GM19240 (cell line): ENCODE data around the gene ZMAT1.
"Not testable (repeated sequence)": the region's sequence is repeated elsewhere in the genome, so short reads cannot be mapped to it uniquely, and the experiment has no call there.

Experiments
- DNase-seq: peaks from one replicate; pipeline ENCODE4 v3.0.0; 2011; ENCODE audit warnings: low spot score; ENCODE audit not compliant: insufficient read length

The ZMAT1 gene

GRCh38 chrX:101931488-101932248, at the start of gene ZMAT1:
Gene ZMAT1 (minus strand): TSS chrX:101932027. CDS start chrX:101932008, 19 bp downstream.
- peak; percentile 28 for DNase-seq

- no peak for DNase-seq
Measured at GRCh38 chrX:101977106-101977505, 45.3 kb upstream of the ZMAT1 start.

- DNase-seq: no peak
Measured at GRCh38 chrX:101973066-101973465, 41.2 kb upstream of the ZMAT1 start.

GRCh38 chrX:101964923-101965539, 33.2 kb upstream of the ZMAT1 start:
- DNase-seq: not testable (repeated sequence)

- no peak for DNase-seq
Measured at GRCh38 chrX:101958139-101958538, 26.3 kb upstream of the ZMAT1 start.

- DNase-seq: no peak
Measured at GRCh38 chrX:101957174-101957573, 25.3 kb upstream of the ZMAT1 start.

GRCh38 chrX:101956556-101956955, 24.7 kb upstream of the ZMAT1 start:
- no peak for DNase-seq

- no peak for DNase-seq
Measured at GRCh38 chrX:101950581-101950980, 18.8 kb upstream of the ZMAT1 start.

GRCh38 chrX:101932249-101932570, 383 bp upstream of the ZMAT1 start:
- DNase-seq: no peak

GRCh38 chrX:101931136-101931487, 715 bp downstream of the ZMAT1 start:
- no peak for DNase-seq

GRCh38 chrX:101925733-101926132, 6.1 kb downstream of the ZMAT1 start:
- DNase-seq: no peak

- no peak for DNase-seq
Measured at GRCh38 chrX:101918751-101919150, 13.1 kb downstream of the ZMAT1 start.

GRCh38 chrX:101906136-101906796, 25.6 kb downstream of the ZMAT1 start:
- DNase-seq: no peak

GRCh38 chrX:101904996-101905395, 26.8 kb downstream of the ZMAT1 start:
- no peak for DNase-seq
